ENCODE measurements around the gene ZSWIM5. TPM values are rescaled to one million over a fixed set of nuclear protein-coding genes. Genes with fewer than 3 reads are reported as not detected.

Gene ZSWIM5
- total RNA-seq, 1 donor from 2014 or later = 0.75 TPM

GRCh38 chr1:45026446-45026845 lies 180.0 kb downstream of the ZSWIM5 start:
- DNase-seq (ENCODE audit: low read depth) = no peak

- no peak for DNase-seq (ENCODE audit: low read depth)
These were observed 182.7 kb downstream of the ZSWIM5 start for GRCh38 chr1:45023663-45024062.

- peak; percentile 54 for DNase-seq (ENCODE audit: low read depth)
These were observed 187.7 kb downstream of the ZSWIM5 start for GRCh38 chr1:45018599-45019230.

GRCh38 chr1:45016767-45017166 lies 189.6 kb downstream of the ZSWIM5 start:
- DNase-seq (ENCODE audit: low read depth) = no peak

GRCh38 chr1:45016090-45016697 lies 190.2 kb downstream of the ZSWIM5 start:
- no peak for DNase-seq (ENCODE audit: low read depth)

GRCh38 chr1:45015683-45016082 lies 190.7 kb downstream of the ZSWIM5 start:
- no peak for DNase-seq (ENCODE audit: low read depth)

- DNase-seq (ENCODE audit: low read depth) = peak; percentile 79
These were observed 191.9 kb downstream of the ZSWIM5 start for GRCh38 chr1:45014321-45015028.

- no peak for DNase-seq (ENCODE audit: low read depth)
These were observed 192.7 kb downstream of the ZSWIM5 start for GRCh38 chr1:45013551-45014209.

- peak; percentile 53 for DNase-seq (ENCODE audit: low read depth)
These were observed 193.6 kb downstream of the ZSWIM5 start for GRCh38 chr1:45012639-45013278.

- peak; percentile 93 for DNase-seq (ENCODE audit: low read depth)
These were observed 194.4 kb downstream of the ZSWIM5 start, which contains the start of gene UROD for GRCh38 chr1:45011837-45012638. Gene UROD (plus strand): TSS chr1:45012254. CDS start chr1:45012266, 12 bp downstream.

GRCh38 chr1:45010855-45011811 lies 195.3 kb downstream of the ZSWIM5 start, which contains the start of gene HECTD3:
Gene HECTD3 (minus strand): TSS chr1:45011324. CDS start chr1:45011257, 67 bp downstream.
- peak; percentile 61 for DNase-seq (ENCODE audit: low read depth)

- DNase-seq (ENCODE audit: low read depth) = no peak
These were observed 196.2 kb downstream of the ZSWIM5 start for GRCh38 chr1:45009956-45010854.

GRCh38 chr1:45009296-45009865 lies 197.0 kb downstream of the ZSWIM5 start:
- no peak for DNase-seq (ENCODE audit: low read depth)

GRCh38 chr1:45008516-45008915 lies 197.9 kb downstream of the ZSWIM5 start:
- no peak for DNase-seq (ENCODE audit: low read depth)

GRCh38 chr1:45008076-45008475 lies 198.3 kb downstream of the ZSWIM5 start:
- no peak for DNase-seq (ENCODE audit: low read depth)

- no peak for DNase-seq (ENCODE audit: low read depth)
These were observed 199.1 kb downstream of the ZSWIM5 start for GRCh38 chr1:45007311-45007710.

- DNase-seq (ENCODE audit: low read depth) = no peak
These were observed 200.6 kb downstream of the ZSWIM5 start for GRCh38 chr1:45005761-45006160.

- DNase-seq (ENCODE audit: low read depth) = no peak
These were observed 202.0 kb downstream of the ZSWIM5 start for GRCh38 chr1:45004281-45004920.

All from renal cortical epithelial cell (primary cell).